Glomerular visceral epithelial cell (primary cell): ENCODE results near the gene LVRN.

Source experiments
- DNase-seq: peaks from one replicate; pipeline ENCODE4 v3.0.0-alpha.2; 2016; ENCODE audit errors: extremely low spot score

LVRN gene

DNA sequence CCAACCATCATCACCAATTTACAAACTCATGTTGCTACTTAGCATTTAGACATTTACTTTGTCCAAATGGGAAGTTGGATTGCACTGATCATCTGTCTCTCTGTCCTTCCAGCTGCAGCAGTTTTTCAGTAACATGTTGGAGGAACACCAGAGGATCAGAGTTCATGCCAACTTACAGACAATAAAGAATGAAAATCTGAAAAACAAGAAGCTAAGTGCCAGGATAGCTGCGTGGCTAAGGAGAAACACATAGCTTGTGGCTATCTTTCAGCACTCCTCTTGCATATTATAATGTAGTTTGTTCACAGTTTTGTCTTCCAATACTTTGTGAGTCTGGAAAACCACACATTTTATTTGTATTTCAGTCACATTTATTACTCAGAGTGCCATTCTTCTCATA lies 63.6 kb downstream of the LVRN start:
- no peak for DNase-seq

- peak; percentile 88 for DNase-seq
Observed at GRCh38 chr5:116032094-116032517, 69.8 kb downstream of the LVRN start, which contains the start of gene ARL14EPL. Gene ARL14EPL (plus strand): TSS chr5:116032472. CDS start chr5:116051466, 18,994 bp downstream.

DNA sequence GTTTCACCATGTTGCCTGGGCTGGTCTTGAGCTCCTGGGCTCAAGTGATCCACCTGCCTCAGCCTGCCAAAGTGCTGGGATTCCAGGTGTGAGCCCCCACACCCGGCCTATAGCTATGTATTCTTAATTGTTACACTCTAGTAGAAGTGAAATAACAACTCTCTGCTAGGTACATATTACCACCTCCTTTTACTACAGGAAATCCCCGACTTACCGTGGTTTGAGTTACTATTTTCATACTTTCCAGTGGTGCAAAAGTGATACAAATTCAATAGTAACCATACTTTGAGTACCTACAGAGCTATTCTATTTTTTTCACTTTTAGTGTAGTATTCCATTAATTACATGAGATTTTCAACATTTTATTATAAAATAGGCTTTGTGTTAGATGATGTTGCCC lies 70.7 kb downstream of the LVRN start:
- DNase-seq, result no peak

- DNase-seq, result peak; percentile 84
Observed at GRCh38 chr5:116035123-116035522, 72.8 kb downstream of the LVRN start.

DNA sequence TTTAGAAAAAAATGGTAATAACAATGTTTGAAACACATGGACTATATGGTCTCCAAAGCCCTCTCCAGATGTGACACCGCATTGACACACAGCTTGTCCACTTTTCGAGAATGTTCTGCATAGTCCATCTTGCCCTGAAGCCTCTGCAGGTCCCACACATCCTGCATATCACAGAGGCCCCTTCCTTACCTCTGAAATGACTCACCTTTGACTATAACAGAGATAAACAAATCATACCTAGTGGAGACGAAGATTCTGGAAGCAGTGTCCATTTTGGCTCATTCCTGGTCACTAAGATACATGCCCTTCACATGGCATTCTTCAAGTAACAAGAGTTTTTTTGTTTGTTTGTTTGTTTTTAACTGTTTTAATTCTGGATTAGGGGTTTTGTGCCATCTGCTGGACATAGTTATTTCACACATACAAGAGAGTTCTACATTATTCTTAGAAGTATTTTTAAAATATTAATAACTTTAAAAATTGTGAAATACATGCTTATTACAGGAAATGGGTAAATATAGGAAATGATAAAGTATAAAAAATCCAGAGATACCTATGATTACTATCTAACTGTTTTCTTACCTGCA lies 75.1 kb downstream of the LVRN start:
- DNase-seq, result no peak

GRCh38 chr5:116038817-116039216 lies 76.5 kb downstream of the LVRN start:
- no peak for DNase-seq

DNA sequence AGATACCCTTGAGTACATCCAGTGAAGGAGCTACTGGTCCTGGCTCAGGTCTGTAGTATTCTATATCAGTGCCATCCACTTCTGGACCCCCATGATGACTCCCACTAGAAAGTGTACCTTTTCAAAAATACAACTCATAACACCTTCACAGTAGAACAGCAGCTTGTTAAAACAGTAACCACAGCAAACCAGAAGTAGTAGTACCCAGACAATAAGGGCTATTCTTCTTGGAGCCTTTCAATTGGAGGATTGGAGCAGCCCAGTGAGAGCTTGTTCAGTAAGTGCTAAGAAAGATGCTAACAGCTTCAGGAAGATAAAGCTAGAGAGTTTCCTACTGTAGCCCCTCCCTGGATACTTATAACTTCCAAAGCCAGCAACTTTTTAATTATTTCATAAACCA lies 80.1 kb downstream of the LVRN start:
- DNase-seq, result no peak

DNA sequence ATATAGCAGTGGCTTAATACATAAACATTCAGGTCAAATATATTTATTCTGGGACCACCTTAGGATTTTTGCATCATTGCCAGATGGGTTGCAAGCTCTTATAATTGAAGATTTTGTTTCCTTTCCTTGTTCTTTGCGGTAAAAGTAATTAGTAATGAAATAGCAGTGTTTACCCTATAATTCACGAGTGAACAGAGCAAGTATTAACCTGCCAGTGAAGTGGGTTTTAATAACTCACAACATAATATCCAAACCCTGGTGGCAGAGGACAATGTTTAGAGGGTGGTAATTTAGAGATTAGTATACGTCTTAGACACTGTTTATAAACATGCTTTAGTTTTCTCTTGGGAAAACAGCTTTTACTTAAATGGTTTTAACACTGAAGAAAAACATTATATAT lies 81.8 kb downstream of the LVRN start:
- no peak for DNase-seq

DNA sequence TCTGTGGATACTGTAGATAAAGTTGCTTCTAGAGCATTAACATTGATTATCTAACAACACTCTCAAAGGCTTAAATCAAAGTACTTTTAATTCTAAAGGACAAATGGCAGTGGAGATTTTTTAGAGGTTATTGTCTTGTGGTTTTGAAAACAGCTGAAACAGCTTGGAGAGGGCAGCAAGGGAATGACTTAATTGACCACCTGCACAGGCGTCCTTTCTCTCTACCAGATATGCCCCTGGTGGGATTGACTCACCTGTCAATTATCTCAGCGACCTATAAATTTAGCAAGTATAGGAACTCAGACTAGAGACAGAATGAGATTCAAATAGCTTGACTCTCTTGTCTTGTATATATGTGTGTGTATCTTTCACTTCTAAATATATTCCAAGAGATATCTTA lies 83.5 kb downstream of the LVRN start:
- DNase-seq, result peak; percentile 32

- DNase-seq, result no peak
Observed at GRCh38 chr5:116046261-116046660, 84.0 kb downstream of the LVRN start.

- no peak for DNase-seq
Observed at GRCh38 chr5:116046823-116047222, 84.5 kb downstream of the LVRN start.

DNA sequence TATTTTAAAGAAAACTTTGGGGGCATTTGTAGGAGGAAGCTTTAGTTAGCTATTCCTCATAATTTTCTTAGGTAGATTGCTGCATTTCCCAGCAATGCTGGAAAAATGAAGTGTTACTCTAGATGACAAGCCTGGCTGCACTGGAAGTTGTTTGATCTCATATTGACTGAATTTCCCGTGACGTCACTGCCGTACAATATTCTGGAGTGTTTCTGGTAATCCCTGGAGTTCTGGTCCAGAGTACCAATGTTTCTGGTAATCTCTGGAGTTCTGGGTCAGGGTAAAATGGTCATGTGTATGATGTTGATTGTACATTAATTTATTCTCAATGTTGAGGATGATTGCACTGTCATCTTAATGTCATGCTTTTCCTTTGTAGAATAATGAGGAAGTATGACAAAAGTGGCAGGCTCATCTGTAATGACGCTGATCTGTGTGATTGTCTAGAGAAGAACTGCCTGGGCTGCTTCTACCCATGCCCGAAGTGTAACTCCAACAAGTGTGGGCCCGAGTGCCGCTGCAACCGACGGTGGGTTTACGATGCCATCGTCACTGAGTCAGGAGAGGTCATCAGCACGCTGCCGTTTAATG lies 96.2 kb downstream of the LVRN start:
- no peak for DNase-seq

- no peak for DNase-seq
Observed at GRCh38 chr5:116062352-116062751, 100.1 kb downstream of the LVRN start.

DNA sequence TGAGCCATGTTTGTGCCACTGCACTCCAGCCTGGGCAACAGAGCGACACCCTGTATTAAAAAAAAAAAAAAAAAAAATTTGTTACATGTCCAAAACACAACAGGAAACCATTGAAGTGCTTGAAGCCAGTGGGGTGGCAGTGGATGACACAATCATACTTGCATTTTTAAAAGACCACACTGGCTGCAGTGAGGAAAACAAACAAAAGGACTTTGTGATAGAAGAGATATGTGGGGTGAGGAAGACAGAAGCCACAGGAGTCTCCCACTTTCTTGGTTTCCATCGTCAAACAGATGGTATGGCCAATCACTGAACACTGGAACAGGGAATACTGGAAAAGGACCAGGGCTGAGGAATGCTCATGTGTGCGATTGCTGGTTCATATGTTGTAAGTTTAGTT lies 101.7 kb downstream of the LVRN start:
- no peak for DNase-seq

DNA sequence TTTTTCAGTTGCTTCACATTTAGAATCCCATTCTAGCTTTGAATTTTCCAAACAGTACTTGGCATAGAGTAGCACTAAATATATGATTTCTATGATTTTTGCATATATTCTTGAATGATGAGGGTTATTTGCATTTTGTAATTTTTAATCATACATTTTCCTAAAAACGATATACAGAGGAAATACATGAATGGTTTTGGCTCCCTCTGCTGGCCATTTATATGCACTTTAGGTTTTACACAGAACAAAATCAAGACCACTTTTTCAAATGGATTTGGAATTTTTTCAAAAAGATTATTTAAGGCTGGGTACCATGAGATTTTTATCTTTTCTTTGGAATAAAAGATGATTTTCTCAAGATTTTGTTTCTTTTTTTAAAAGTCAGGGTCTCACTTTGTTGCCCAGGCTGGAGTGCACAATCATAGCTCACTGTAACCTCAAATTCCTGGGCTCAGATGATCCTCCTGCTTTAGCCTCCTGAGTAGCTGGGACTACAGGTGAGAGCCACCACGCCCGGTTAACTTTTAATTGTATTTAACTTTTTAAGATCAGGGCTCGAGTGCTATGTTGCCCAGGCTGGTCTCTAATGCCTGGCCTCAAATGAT lies 105.9 kb downstream of the LVRN start:
- DNase-seq, result peak; percentile 63

- no peak for DNase-seq
Observed at GRCh38 chr5:116071211-116071610, 108.9 kb downstream of the LVRN start.

DNA sequence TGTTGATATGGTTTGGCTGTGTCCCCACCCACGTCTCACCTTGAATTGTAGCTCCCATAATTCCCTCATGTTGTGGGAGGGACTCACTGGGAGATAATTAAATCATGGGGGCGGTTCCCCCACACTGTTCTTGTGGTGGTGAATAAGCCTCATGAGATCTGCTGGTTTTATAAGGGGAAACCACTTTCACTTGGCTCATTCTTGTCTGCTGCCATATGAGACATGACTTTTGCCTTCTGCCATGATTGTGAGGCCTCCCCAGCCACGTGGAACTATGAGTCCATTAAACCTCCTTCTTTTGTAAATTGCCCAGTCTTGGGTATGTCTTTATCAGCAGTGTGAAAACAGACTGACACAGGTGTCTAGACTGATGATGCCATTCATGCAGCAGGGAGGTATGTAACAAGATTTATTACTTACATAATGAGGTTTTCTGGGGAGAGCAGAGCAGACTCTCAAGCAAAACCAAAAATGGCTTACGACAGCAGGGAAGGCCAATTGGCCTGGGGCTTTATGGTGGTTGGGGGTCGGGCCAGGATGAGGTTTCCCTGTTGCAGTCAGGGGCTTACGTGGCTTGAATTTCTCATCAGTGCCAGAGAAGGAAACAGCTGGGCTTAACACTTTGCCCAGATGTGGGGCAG lies 113.0 kb downstream of the LVRN start:
- no peak for DNase-seq

GRCh38 chr5:116076496-116076895 lies 114.2 kb downstream of the LVRN start:
- DNase-seq, result no peak
